ENCODE measurements around the gene EYA4.

DNA sequence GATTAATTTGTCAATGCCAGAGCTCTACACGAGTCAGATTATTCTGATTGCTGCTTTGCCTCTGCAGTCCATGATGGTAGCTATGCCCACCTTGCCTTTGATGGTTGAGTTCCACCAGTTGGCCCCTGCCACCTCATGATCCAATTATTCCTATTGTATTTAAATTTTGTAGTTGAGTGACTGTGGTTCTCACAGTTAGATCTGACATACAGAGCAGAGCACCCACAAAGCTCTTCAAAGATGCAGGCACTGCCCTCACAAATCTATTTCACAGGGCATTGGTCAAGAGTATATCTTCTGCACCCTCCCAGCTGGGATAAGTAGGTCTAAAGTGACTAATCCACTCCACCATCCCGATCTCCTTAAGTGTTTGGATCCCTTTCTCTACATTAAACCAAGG is 318.8 kb downstream of the EYA4 start:
- TF ChIP-seq, protein P1, sequence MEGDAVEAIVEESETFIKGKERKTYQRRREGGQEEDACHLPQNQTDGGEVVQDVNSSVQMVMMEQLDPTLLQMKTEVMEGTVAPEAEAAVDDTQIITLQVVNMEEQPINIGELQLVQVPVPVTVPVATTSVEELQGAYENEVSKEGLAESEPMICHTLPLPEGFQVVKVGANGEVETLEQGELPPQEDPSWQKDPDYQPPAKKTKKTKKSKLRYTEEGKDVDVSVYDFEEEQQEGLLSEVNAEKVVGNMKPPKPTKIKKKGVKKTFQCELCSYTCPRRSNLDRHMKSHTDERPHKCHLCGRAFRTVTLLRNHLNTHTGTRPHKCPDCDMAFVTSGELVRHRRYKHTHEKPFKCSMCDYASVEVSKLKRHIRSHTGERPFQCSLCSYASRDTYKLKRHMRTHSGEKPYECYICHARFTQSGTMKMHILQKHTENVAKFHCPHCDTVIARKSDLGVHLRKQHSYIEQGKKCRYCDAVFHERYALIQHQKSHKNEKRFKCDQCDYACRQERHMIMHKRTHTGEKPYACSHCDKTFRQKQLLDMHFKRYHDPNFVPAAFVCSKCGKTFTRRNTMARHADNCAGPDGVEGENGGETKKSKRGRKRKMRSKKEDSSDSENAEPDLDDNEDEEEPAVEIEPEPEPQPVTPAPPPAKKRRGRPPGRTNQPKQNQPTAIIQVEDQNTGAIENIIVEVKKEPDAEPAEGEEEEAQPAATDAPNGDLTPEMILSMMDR (IDR thresholded peaks at IDR 0.05): no peak
- TF ChIP-seq POLR2A (IDR thresholded peaks at IDR 0.05; ENCODE audit: low read length) (no peak), JUNB (IDR thresholded peaks at IDR 0.05) (no peak), HOXB13 (CRISPR knock-in tag; IDR thresholded peaks at IDR 0.05; ENCODE audit: low read depth) (no peak), EP300 (IDR thresholded peaks at IDR 0.05) (no peak), HEYL (CRISPR knock-in tag; IDR thresholded peaks at IDR 0.05) (no peak), KDM1A (IDR thresholded peaks at IDR 0.05; ENCODE audit: low read depth) (no peak), NR3C1 (IDR thresholded peaks at IDR 0.05) (no peak), RAD21 (conservative IDR thresholded peaks at IDR 0.05 in 1 of 2, IDR thresholded peaks at IDR 0.05 in 1 of 2) (no peak), NFE2L2 (conservative IDR thresholded peaks at IDR 0.05; ENCODE audit: low read length) (no peak), RARB (CRISPR knock-in tag; IDR thresholded peaks at IDR 0.05) (no peak)
- TF ChIP-seq, protein P2, sequence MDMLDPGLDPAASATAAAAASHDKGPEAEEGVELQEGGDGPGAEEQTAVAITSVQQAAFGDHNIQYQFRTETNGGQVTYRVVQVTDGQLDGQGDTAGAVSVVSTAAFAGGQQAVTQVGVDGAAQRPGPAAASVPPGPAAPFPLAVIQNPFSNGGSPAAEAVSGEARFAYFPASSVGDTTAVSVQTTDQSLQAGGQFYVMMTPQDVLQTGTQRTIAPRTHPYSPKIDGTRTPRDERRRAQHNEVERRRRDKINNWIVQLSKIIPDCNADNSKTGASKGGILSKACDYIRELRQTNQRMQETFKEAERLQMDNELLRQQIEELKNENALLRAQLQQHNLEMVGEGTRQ (IDR thresholded peaks at IDR 0.05): no peak
- TF ChIP-seq, protein P3, sequence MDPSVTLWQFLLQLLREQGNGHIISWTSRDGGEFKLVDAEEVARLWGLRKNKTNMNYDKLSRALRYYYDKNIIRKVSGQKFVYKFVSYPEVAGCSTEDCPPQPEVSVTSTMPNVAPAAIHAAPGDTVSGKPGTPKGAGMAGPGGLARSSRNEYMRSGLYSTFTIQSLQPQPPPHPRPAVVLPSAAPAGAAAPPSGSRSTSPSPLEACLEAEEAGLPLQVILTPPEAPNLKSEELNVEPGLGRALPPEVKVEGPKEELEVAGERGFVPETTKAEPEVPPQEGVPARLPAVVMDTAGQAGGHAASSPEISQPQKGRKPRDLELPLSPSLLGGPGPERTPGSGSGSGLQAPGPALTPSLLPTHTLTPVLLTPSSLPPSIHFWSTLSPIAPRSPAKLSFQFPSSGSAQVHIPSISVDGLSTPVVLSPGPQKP (IDR thresholded peaks at IDR 0.05; ENCODE audit: low read depth, low read length): no peak
- TF ChIP-seq, protein P4, sequence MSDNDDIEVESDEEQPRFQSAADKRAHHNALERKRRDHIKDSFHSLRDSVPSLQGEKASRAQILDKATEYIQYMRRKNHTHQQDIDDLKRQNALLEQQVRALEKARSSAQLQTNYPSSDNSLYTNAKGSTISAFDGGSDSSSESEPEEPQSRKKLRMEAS (IDR thresholded peaks at IDR 0.05): no peak
